RWPE2 (cell line): ENCODE measurements around the gene KCNJ4.

ENCODE experiments used
- ATAC-seq: fragments of 200-7000 bp; cut with Tn5 transposase; 3 replicates; pipeline ENCODE4 v1.9.1; 2021; ENCODE audit warnings: low read depth
- DNase-seq: peaks from one replicate; pipeline ENCODE4 v3.0.0-alpha.2; 2020; ENCODE audit warnings: low spot score
- H3K27ac ChIP-seq: fragments of 450-650 bp; 2 replicates; pipeline ENCODE4 v1.5.1; 2017; ENCODE audit warnings: mild to moderate bottlenecking; ENCODE audit not compliant: poor library complexity, severe bottlenecking
- H3K27me3 ChIP-seq: fragments of 250-450 bp; sonication (Bioruptor Pico); 2 replicates; pipeline ENCODE4 v1.5.1; 2021; ENCODE audit warnings: mild to moderate bottlenecking, moderate library complexity; ENCODE audit not compliant: insufficient read depth, poor library complexity, severe bottlenecking
- H3K36me3 ChIP-seq: fragments of 250-450 bp; sonication (Bioruptor Pico); 2 replicates; pipeline ENCODE4 v1.5.1; 2020; ENCODE audit warnings: low read depth, mild to moderate bottlenecking, moderate library complexity
- H3K4me1 ChIP-seq: fragments of 250-450 bp; sonication (Bioruptor Pico); 2 replicates; pipeline ENCODE4 v1.5.1; 2021; ENCODE audit warnings: mild to moderate bottlenecking, moderate library complexity; ENCODE audit not compliant: insufficient read depth, poor library complexity, severe bottlenecking
- H3K4me3 ChIP-seq: fragments of 250-450 bp; sonication (Bioruptor Pico); 2 replicates; pipeline ENCODE4 v1.5.1; 2021; ENCODE audit warnings: mild to moderate bottlenecking, moderate library complexity; ENCODE audit not compliant: severe bottlenecking
- H3K9me3 ChIP-seq: fragments of 250-450 bp; sonication (Bioruptor Pico); 2 replicates; pipeline ENCODE4 v1.5.1; 2021; ENCODE audit warnings: mild to moderate bottlenecking, moderate library complexity; ENCODE audit not compliant: severe bottlenecking
- TF ChIP-seq, protein P1 (sequence below): fragments of 450-650 bp; IDR thresholded peaks from one replicate; pipeline ENCODE4 v1.5.1; 2017; ENCODE audit warnings: mild to moderate bottlenecking, moderate library complexity; ENCODE audit not compliant: poor library complexity, severe bottlenecking

Gene KCNJ4

DNA sequence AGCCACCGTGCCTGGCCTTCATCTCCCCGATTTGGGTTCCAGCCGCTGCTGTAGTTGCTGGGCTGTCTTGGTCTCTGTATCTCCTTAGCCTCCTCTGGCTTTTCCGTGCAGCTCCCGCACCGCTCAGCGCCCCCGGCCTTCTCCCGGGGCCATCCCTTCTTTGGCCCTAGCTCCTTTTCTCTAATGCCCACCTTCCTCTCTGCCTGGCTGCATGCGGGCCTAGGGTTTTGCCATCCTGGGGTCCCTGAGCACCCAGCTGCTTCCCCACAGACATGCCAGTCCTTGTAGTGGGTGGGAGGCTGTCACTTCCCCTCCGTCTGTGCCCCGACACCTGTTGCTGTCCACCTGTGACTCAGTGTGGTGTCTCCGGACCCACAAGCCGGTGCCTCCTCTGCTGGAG is 36.4 kb downstream of the KCNJ4 start:
- TF ChIP-seq, protein P1, sequence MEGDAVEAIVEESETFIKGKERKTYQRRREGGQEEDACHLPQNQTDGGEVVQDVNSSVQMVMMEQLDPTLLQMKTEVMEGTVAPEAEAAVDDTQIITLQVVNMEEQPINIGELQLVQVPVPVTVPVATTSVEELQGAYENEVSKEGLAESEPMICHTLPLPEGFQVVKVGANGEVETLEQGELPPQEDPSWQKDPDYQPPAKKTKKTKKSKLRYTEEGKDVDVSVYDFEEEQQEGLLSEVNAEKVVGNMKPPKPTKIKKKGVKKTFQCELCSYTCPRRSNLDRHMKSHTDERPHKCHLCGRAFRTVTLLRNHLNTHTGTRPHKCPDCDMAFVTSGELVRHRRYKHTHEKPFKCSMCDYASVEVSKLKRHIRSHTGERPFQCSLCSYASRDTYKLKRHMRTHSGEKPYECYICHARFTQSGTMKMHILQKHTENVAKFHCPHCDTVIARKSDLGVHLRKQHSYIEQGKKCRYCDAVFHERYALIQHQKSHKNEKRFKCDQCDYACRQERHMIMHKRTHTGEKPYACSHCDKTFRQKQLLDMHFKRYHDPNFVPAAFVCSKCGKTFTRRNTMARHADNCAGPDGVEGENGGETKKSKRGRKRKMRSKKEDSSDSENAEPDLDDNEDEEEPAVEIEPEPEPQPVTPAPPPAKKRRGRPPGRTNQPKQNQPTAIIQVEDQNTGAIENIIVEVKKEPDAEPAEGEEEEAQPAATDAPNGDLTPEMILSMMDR = no peak
- ATAC-seq (no peak), DNase-seq (peak; percentile 29)
- no peaks in the 10 kb centered on the region for H3K27me3 ChIP-seq
- no peak overlapping the region for H3K4me3 ChIP-seq
- H3K9me3 ChIP-seq = no peaks in the 10 kb centered on the region
- H3K36me3 ChIP-seq = no peaks in the 10 kb centered on the region
- no peak overlapping the region for H3K27ac ChIP-seq
- no peaks in the 10 kb centered on the region for H3K4me1 ChIP-seq

DNA sequence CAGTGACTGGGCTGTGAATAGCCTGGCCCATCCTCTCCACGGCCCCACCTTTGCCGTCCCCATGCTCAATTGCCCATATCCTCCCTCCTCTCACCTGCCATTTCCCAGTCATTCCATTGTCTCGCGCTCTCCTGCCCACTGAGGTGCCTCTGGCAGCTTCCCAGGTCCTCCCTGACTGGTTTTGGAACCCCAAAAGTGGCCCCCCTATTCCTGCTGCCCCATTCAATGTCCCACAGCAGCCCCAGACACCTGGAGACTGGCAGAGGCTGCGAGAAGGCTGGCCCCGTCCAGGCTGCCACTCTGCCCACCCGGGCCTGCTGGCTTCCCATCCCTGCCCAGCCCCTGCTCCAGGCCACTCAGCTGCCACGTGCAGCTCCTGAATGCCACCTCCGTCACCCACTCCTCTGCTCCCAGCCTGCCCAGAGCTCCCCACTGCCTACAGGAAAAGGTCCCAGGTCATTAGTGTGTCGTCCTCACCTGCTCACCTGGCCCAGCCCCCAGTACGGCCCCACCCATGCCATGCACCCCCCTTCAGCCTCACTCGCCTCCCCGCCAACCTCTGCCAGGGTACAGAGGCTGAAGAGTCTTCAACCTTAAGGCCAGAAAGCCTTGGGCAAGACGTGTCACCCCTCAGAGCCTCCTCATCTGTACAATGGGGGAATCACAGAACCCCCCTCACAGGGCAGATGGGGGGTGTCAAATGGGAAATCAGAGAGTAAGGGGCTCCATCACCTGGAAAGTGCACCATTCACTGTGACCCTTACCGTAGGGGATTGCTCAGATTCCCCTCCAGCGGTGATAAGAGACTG is 37.5 kb downstream of the KCNJ4 start:
- TF ChIP-seq, protein P1 = no peak
- H3K4me1 ChIP-seq = no peaks in the 10 kb centered on the region
- ATAC-seq = no peak
- no peaks in the 10 kb centered on the region for H3K9me3 ChIP-seq
- no peak overlapping the region for H3K27ac ChIP-seq
- no peaks in the 10 kb centered on the region for H3K27me3 ChIP-seq
- H3K4me3 ChIP-seq = no peak overlapping the region
- peak; percentile 44 for DNase-seq
- no peaks in the 10 kb centered on the region for H3K36me3 ChIP-seq

DNA sequence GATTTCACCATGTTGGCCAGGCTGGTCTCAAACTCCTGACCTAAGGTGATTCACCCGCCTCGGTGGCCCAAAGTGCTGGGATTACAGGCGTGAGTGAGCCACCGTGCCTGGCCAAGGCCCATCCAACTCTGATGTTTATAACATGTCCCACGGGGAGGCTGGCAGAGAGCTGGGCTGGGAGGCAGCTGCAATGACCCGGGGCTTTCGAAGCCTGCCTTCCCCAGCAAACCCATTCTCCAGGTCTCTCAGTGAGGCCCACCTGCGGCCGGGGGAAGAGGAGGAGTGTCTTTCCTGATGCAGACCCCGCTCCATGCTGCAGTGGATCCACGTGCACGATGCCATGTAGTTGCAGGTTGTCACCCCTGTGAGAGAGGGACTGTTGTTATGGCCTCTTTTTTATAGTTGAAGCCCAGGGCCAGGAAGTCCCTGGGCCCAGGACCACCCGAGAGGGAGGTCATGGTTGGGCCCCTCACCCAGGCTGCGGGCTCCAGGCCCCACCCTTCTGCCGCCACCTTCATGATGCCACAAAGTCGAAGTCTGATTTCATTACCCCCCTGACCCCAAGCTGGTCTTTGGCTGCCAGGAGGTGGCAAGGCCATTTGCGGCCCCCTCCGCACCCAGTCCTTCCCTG is 38.3 kb downstream of the KCNJ4 start:
- peak; percentile 58 for DNase-seq
- H3K4me3 ChIP-seq = no peak overlapping the region
- no peaks in the 10 kb centered on the region for H3K4me1 ChIP-seq
- ATAC-seq = no peak
- H3K27ac ChIP-seq = no peak overlapping the region
- no peaks in the 10 kb centered on the region for H3K9me3 ChIP-seq
- TF ChIP-seq, protein P1 = no peak
- no peaks in the 10 kb centered on the region for H3K36me3 ChIP-seq
- no peaks in the 10 kb centered on the region for H3K27me3 ChIP-seq

DNA sequence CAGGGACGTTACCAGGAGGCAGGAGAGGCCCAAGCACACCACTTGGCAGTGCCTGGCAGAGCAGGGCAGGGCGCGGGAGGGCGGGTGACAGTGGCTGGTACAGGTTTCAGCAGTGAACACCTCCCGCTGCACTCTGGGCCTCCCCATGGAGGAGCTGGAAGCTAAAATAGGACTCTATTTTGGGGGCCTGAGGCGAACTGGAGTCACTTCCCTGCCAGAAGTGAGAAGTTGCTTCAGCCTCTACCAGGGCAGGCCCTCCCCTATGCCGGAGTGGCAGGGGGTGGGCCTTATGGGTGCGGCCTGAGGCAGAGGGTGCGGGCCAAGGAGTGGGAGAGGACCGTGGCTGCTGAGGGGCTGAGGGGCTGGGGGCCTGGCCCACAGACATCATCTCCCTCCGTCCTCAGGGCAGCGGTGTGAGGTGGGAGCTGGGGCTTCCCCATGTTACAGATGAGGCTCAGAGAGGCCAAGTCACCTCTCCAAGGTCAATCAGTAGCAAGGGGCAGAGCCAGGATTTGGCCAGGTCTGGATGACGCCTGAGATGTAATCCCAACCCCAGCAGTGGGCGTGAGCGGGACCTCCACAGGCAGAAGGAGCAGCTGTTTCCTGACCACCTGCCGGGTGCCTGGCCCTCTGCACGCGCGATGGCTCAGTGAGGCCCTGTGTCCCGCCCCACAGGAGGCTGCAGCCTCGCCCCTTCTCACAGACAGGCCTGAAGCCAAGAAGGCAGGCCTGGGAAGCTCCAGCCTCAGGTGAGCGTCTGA is 39.3 kb downstream of the KCNJ4 start:
- no peaks in the 10 kb centered on the region for H3K36me3 ChIP-seq
- no peaks in the 10 kb centered on the region for H3K27me3 ChIP-seq
- TF ChIP-seq, protein P1 = no peak
- DNase-seq (peak; percentile 52), ATAC-seq (no peak)
- H3K9me3 ChIP-seq = no peaks in the 10 kb centered on the region
- no peaks in the 10 kb centered on the region for H3K4me1 ChIP-seq
- no peak overlapping the region for H3K4me3 ChIP-seq
- H3K27ac ChIP-seq = no peak overlapping the region
